ENCODE results near the gene SBF2.
A peak's percentile ranks its signal among the peaks of the same experiment; 100 is the strongest.
"Not testable (repeated sequence)": the region's sequence is repeated elsewhere in the genome, so short reads cannot be mapped to it uniquely, and the experiment has no call there.

The SBF2 gene

DNA sequence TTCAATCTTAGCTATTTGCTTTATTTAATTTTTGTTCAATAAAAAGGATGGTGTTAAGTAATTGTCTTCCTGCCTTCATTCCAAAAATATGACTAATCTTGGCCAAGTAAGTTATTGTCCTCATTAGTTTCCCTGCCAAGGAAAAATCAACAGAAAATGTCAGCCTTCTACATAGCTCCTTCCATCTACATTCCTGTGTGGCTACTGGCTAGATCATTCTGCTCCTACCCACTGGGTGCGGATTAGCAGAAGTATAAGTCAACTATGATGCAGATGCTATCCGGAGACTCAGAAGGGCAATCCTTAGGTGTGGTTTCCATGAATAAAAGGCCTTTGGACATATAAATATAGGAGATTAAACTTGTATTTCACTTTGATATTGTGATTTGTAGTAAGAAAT lies 154.4 kb downstream of the SBF2 start:
- TF ChIP-seq, protein P1, sequence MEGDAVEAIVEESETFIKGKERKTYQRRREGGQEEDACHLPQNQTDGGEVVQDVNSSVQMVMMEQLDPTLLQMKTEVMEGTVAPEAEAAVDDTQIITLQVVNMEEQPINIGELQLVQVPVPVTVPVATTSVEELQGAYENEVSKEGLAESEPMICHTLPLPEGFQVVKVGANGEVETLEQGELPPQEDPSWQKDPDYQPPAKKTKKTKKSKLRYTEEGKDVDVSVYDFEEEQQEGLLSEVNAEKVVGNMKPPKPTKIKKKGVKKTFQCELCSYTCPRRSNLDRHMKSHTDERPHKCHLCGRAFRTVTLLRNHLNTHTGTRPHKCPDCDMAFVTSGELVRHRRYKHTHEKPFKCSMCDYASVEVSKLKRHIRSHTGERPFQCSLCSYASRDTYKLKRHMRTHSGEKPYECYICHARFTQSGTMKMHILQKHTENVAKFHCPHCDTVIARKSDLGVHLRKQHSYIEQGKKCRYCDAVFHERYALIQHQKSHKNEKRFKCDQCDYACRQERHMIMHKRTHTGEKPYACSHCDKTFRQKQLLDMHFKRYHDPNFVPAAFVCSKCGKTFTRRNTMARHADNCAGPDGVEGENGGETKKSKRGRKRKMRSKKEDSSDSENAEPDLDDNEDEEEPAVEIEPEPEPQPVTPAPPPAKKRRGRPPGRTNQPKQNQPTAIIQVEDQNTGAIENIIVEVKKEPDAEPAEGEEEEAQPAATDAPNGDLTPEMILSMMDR (IDR thresholded peaks at IDR 0.05; ENCODE audit: control insufficient read depth, insufficient read depth, low read depth, low read length, missing control alignments) = no peak
- no peak overlapping the region for H3K4me3 ChIP-seq (ENCODE audit: control insufficient read depth, low read depth, low read length)
- DNase-seq (ENCODE audit: low read depth) = peak; percentile 58

DNA sequence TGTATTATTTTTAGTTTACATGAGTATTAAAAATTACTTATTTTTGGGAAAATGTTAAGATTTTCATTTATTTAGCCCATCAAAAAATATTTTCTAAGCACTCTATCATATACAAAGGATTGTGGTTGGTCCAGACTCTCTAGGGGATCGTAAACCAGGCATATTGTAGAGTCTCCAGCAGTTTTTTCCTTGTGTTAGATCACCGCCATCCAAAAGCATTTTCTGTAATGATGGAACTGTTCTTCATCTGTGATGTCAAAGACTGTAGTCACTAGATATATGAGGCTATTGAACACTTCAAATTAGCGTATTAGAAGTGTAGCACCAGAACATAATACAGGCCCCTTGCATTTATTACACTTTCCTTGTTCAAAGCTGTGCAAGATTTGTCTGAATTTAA lies 154.9 kb downstream of the SBF2 start:
- TF ChIP-seq, protein P1 (IDR thresholded peaks at IDR 0.05; ENCODE audit: control insufficient read depth, insufficient read depth, low read depth, low read length, missing control alignments) = no peak
- DNase-seq (ENCODE audit: low read depth) = no peak
- no peak overlapping the region for H3K4me3 ChIP-seq (ENCODE audit: control insufficient read depth, low read depth, low read length)

DNA sequence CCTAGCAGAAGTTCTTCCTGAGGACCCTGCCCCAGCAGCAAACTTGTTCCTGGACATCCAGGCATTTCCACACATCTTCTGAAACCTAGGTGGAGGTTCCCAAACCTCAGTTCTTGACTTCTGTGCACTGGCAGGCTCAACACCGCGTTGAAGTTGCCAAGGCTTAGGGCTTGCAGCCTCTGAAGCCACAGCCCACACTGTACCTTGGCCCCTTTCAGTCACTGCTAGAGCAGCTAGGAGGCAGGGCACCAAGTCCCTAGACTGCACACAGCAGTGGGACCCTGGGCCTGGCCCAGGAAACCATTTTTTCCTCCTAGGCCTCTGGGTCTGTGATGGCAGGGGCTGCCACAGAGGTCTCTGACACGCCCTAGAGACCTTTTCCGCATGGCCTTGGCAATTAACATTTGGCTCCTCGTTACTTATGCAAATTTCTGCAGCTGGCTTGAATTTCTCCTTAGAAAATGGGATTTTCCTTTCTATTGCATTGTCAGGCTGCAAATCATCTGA lies 159.0 kb downstream of the SBF2 start:
- TF ChIP-seq, protein P1 (IDR thresholded peaks at IDR 0.05; ENCODE audit: control insufficient read depth, insufficient read depth, low read depth, low read length, missing control alignments) = no peak
- no peak for DNase-seq (ENCODE audit: low read depth)
- no peak overlapping the region for H3K4me3 ChIP-seq (ENCODE audit: control insufficient read depth, low read depth, low read length)

DNA sequence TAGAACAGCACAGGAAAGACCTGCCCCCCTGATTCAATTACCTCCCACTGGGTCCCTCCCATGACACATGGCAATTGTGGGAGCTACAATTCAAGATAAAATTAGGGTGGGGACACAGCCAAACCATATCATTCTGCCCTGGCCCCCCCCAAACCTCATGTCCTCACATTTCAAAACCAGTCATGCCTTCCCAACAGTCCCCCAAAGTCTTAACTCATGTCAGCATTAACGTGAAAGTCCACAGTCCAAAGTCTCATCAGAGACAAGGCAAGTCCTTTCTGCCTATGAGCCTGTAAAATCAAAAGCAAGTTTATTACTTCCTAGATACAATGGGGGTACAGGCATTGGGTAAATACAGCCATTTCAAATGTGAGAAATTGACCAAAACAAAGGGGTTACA lies 159.8 kb downstream of the SBF2 start:
- DNase-seq (ENCODE audit: low read depth); H3K4me3 ChIP-seq (ENCODE audit: control insufficient read depth, low read depth, low read length): not testable (repeated sequence)

DNA sequence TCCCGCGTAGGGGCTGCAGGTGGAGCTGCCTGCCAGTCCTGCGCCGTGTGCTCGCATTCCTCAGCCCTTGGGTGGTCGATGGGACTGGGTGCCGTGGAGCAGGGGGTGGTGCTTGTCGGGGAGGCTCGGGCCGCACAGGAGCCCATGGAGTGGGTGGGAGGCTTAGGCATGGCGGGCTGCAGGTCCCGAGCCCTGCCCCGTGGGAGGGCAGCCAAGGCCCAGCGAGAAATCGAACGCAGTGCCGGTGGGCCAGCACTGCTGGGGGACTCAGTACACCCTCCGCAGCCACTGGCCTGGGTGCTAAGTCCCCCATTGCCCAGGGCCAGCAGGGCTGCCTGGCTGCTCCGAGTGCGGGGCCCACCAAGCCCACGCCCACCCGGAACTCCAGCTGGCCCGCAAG lies 160.8 kb downstream of the SBF2 start:
- H3K4me3 ChIP-seq (ENCODE audit: control insufficient read depth, low read depth, low read length); DNase-seq (ENCODE audit: low read depth): not testable (repeated sequence)

DNA sequence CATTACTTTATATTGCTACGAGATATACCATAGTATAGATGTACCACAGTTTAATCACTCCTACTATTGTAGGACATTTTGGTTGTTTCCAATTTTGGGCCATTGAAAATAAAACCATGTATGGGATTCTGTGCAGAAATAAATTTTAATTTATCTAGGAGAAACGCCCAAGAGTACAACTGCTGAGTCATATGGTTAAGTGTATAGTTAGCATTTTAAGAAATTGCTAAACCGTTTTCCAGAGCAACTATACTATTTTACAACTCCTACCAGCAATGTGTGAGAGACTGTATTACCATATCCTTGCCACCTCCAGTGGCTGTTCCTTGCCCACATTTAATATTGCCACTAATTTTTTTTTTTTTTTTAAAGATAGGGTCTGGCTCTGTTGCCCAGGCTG lies 163.1 kb downstream of the SBF2 start:
- no peak for DNase-seq (ENCODE audit: low read depth)
- TF ChIP-seq, protein P1 (IDR thresholded peaks at IDR 0.05; ENCODE audit: control insufficient read depth, insufficient read depth, low read depth, low read length, missing control alignments) = no peak
- H3K4me3 ChIP-seq (ENCODE audit: control insufficient read depth, low read depth, low read length) = no peak overlapping the region

DNA sequence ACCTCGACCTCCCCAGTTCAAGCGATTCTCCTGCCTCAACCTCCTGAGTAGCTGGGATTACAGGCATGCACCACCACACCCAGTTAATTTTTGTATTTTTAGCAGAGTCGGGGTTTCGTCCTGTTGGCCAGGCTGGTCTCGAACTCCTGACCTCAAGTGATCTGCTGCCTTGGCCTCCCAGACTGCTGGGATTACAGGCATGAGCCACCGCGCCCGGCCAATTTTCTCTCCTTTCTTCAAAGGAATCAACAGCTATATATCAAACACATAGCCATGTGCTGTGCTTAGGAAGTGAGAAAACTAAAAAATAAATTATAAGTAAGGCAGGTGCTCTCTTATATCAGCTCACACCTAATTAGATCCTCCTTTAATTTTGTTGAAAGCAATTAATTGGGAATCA lies 164.8 kb downstream of the SBF2 start:
- not testable (repeated sequence) for DNase-seq (ENCODE audit: low read depth); H3K4me3 ChIP-seq (ENCODE audit: control insufficient read depth, low read depth, low read length)

DNA sequence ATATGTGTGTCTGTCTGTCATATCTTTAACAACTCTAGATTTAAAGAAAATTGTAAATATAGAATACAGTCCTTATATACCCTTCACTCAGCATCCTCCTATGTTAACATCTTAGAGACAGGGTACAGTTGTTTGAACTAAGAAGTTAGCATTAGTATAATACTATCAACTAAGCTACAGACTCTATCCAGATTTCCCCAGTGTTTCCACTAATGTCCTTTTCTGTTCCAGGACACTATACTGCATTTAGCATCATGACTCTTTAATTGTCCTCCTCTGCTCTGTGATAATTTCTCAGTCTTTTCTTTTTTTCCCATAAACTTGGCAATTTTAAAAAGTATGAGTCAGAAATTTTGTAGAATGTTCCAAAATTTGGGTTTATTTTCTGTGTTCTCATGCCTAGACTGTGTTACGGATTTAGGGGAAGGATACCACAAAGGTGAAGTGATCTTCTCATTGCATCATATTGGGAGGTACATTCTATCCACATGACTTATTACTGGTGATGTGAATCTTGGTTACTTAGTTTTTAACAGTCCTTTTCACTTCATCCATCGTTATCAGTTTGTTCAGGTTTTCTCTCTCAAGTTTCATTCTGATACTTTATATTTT lies 168.4 kb downstream of the SBF2 start:
- TF ChIP-seq, protein P1 (IDR thresholded peaks at IDR 0.05; ENCODE audit: control insufficient read depth, insufficient read depth, low read depth, low read length, missing control alignments) = no peak
- no peak overlapping the region for H3K4me3 ChIP-seq (ENCODE audit: control insufficient read depth, low read depth, low read length)
- DNase-seq (ENCODE audit: low read depth) = no peak

All from AG09309 (cell line).